CD4-positive, alpha-beta T cell (primary cell): Measurements from ENCODE around the gene EMC8. TPM values are rescaled to one million over a fixed set of nuclear protein-coding genes. Genes with fewer than 3 reads are reported as not detected.

Source experiments
- ATAC-seq: fragments of 200-7000 bp; cut with Tn5 transposase; one replicate; pipeline ENCODE4 v1.10.0; 2022; ENCODE audit warnings: mild to moderate bottlenecking; ENCODE audit not compliant: poor library complexity
- CTCF ChIA-PET: fragments of 350-600 bp; sonication (Branson Sonifier 250); formaldehyde crosslinking; loops from one replicate; lab custom pipeline; 2021; ENCODE audit warnings: antibody characterized with exemption, inconsistent platforms; lab: Charles Lee
- POLR2A ChIA-PET: fragments of 350-600 bp; sonication (Branson Sonifier 250); formaldehyde crosslinking; loops from one replicate; lab custom pipeline; 2021; ENCODE audit warnings: antibody characterized with exemption, inconsistent platforms; lab: Charles Lee
- DNase-seq, 14 experiments: peaks; one replicate each; pipeline ENCODE4 v3.0.0-alpha.2; 2013 to 2020; ENCODE audit warnings: mixed read lengths in 2 of 14
- H3K27ac ChIP-seq, 2 donors: one replicate each; pipeline versions ENCODE4 v1.5.1 to v1.7.0; 2013; ENCODE audit warnings: low read length in 2 of 2, low read depth in 1 of 2, mild to moderate bottlenecking in 1 of 2
- H3K27me3 ChIP-seq, 2 experiments: 1 replicate in 1 of 2; 2 replicates in 1 of 2; pipeline versions ENCODE4 v1.6.1 to v1.7.0; 2013; ENCODE audit warnings: low read length in 2 of 2, control low read depth in 1 of 2, mild to moderate bottlenecking in 1 of 2, moderate library complexity in 1 of 2; ENCODE audit not compliant: insufficient read depth in 2 of 2, control insufficient read depth in 1 of 2
- H3K36me3 ChIP-seq: one replicate; pipeline ENCODE4 v1.6.1; 2013; ENCODE audit warnings: low read length, control low read depth; ENCODE audit not compliant: insufficient read depth
- H3K4me1 ChIP-seq: one replicate; pipeline ENCODE4 v1.6.1; 2013; ENCODE audit warnings: low read length, control low read depth; ENCODE audit not compliant: insufficient read depth
- H3K4me3 ChIP-seq: one replicate; pipeline ENCODE4 v1.5.1; 2013; ENCODE audit warnings: mild to moderate bottlenecking, low read length, moderate library complexity
- H3K9me3 ChIP-seq, 2 experiments: 1 replicate in 1 of 2; 2 replicates in 1 of 2; pipeline versions ENCODE4 v1.6.1 to v1.7.0; 2013; ENCODE audit warnings: low read length in 2 of 2, mild to moderate bottlenecking in 2 of 2, control low read depth in 1 of 2, moderate library complexity in 1 of 2; ENCODE audit not compliant: control insufficient read depth in 1 of 2, insufficient read depth in 1 of 2
- H3K27ac Mint-ChIP-seq: one replicate; pipeline ENCODE4 v1.8.0; 2020; ENCODE audit warnings: mixed read lengths
- H3K27me3 Mint-ChIP-seq: one replicate; pipeline ENCODE4 v1.8.0; 2021; ENCODE audit warnings: mixed read lengths
- H3K36me3 Mint-ChIP-seq: one replicate; pipeline ENCODE4 v1.8.0; 2021; ENCODE audit warnings: low read depth, mixed read lengths
- H3K4me1 Mint-ChIP-seq: one replicate; pipeline ENCODE4 v1.8.0; 2021; ENCODE audit warnings: low read depth, mixed read lengths
- H3K4me3 Mint-ChIP-seq: one replicate; pipeline ENCODE4 v1.8.0; 2020; ENCODE audit warnings: mild to moderate bottlenecking, mixed read lengths
- H3K9me3 Mint-ChIP-seq: one replicate; pipeline ENCODE4 v1.8.0; 2020; ENCODE audit warnings: mixed read lengths
- intact Hi-C, 2 experiments: fragments of 100-400 bp; cut with DNase I in 1 of 2; cut with micrococcal nuclease in 1 of 2; formaldehyde crosslinking; loops; one replicate each; pipeline versions ENCODE4 v1.15.1 to v1.9.0; 2023 to 2025; cut with DNase I, micrococcal nuclease
- total RNA-seq, 174 experiments: library from RNA in 2 of 174; stranded (reverse) in 2 of 174; gene quantifications; one replicate each; pipeline ENCODE4 v1.2.3 and lab custom pipeline; 2021 to 2026
- TF ChIP-seq, protein P1 (sequence below): fragments of 200-600 bp; IDR thresholded peaks from one replicate; pipeline ENCODE4 v1.8.0; 2022; ENCODE audit warnings: antibody characterized with exemption, mild to moderate bottlenecking

EMC8 gene
- total RNA-seq, 2 experiments from 2014 or later: 38.9 to 41.7 TPM

DNA sequence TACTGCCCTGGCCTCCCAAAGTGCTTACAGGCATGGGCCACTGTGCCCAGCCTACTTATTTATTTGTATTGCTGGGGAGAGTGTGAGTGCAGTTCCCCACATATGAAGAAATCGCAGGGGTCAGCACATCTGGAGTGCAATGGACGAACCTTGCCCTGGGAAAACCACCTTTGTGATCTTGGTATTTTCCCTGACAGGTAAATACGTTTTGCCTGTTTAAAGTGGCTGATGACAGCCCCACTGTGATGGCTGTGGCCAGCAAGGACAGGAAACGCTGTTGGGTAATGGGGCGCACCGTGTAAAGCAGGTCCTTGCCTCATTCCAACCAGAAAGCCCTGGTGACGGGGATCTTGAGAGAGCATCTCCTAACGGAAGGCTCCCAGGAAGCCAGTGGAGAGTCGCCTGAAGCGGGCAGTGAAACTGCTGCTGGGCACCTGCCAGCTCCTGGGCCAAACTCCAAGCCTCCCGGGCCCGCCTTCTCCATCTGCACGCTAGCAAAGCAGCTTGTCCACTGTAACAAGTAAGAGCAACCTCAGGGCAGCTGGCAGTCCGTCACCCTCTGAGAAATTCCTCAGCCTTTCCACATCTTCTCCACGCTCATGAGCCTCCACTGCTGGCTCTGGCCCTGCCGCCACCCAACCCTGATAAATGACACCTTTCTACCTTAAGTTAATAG lies 17.5 kb downstream of the EMC8 start:
- intact Hi-C loops: no loop called here
- peaks cover 80% of the 10 kb centered on the region for H3K36me3 Mint-ChIP-seq
- H3K27me3 Mint-ChIP-seq: no peaks in the 10 kb centered on the region
- CTCF ChIA-PET: no interaction called here
- H3K27ac Mint-ChIP-seq: no peak overlapping the region
- Histone ChIP-seq H3K27me3 (no peaks in the 10 kb centered on the region), H3K4me3 (no peak overlapping the region), H3K4me1 (no peaks in the 10 kb centered on the region), H3K36me3 (peaks cover 70% of the 10 kb centered on the region), H3K9me3 (no peaks in the 10 kb centered on the region), H3K27ac (no peak overlapping the region)
- no peak overlapping the region for H3K4me3 Mint-ChIP-seq
- no peak for ATAC-seq
- DNase-seq: no peak
- no peaks in the 10 kb centered on the region for H3K9me3 Mint-ChIP-seq
- TF ChIP-seq, protein P1, sequence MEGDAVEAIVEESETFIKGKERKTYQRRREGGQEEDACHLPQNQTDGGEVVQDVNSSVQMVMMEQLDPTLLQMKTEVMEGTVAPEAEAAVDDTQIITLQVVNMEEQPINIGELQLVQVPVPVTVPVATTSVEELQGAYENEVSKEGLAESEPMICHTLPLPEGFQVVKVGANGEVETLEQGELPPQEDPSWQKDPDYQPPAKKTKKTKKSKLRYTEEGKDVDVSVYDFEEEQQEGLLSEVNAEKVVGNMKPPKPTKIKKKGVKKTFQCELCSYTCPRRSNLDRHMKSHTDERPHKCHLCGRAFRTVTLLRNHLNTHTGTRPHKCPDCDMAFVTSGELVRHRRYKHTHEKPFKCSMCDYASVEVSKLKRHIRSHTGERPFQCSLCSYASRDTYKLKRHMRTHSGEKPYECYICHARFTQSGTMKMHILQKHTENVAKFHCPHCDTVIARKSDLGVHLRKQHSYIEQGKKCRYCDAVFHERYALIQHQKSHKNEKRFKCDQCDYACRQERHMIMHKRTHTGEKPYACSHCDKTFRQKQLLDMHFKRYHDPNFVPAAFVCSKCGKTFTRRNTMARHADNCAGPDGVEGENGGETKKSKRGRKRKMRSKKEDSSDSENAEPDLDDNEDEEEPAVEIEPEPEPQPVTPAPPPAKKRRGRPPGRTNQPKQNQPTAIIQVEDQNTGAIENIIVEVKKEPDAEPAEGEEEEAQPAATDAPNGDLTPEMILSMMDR: no peak
- POLR2A ChIA-PET: no interaction called here
- H3K4me1 Mint-ChIP-seq: peaks cover 4% of the 10 kb centered on the region

- intact Hi-C loops: no loop called here
- Mint-ChIP-seq H3K4me3 (no peak overlapping the region), H3K4me1 (no peaks in the 10 kb centered on the region), H3K9me3 (no peaks in the 10 kb centered on the region), H3K27ac (no peak overlapping the region), H3K27me3 (no peaks in the 10 kb centered on the region), H3K36me3 (peaks cover 80% of the 10 kb centered on the region)
- CTCF ChIA-PET: interaction anchor here (0.6 kb wide), 1 partner anchor 22 kb away, joined by 5 read pairs; no protein-coding TSS in a partner anchor
- ATAC-seq: no peak
- POLR2A ChIA-PET: no interaction called here
- H3K27ac ChIP-seq: no peak overlapping the region
- no peak for DNase-seq
- no peak overlapping the region for H3K4me3 ChIP-seq
- H3K27me3 ChIP-seq: no peaks in the 10 kb centered on the region
- TF ChIP-seq, protein P1: no peak
- peaks cover 66% of the 10 kb centered on the region for H3K36me3 ChIP-seq
- no peaks in the 10 kb centered on the region for H3K9me3 ChIP-seq
- no peaks in the 10 kb centered on the region for H3K4me1 ChIP-seq
These were observed 18.2 kb downstream of the EMC8 start for GRCh38 chr16:85781156-85781555.

- DNase-seq: no peak
- Histone ChIP-seq H3K4me3 (no peak overlapping the region), H3K4me1 (no peaks in the 10 kb centered on the region), H3K9me3 (no peaks in the 10 kb centered on the region), H3K27me3 (no peaks in the 10 kb centered on the region), H3K36me3 (peaks cover 58% of the 10 kb centered on the region), H3K27ac (no peak overlapping the region)
- TF ChIP-seq, protein P1: no peak
- no peak overlapping the region for H3K4me3 Mint-ChIP-seq
- H3K27me3 Mint-ChIP-seq: no peaks in the 10 kb centered on the region
- H3K9me3 Mint-ChIP-seq: no peaks in the 10 kb centered on the region
- H3K36me3 Mint-ChIP-seq: peaks cover 72% of the 10 kb centered on the region
- no peak for ATAC-seq
- H3K27ac Mint-ChIP-seq: no peak overlapping the region
- intact Hi-C loops: no loop called here
- ChIA-PET POLR2A (no interaction called here), CTCF (no interaction called here)
- no peaks in the 10 kb centered on the region for H3K4me1 Mint-ChIP-seq
These were observed 19.1 kb downstream of the EMC8 start for GRCh38 chr16:85780281-85780680.
